HEK293 (cell line): Measurements from ENCODE around the gene SRSF1.

Experiments
- ATF2 ChIP-seq: fragments of 450-650 bp; formaldehyde crosslinking; IDR thresholded peaks from 2 replicates; pipeline ENCODE4 v1.5.1; 2016; ENCODE audit warnings: missing biosample characterization, missing genetic modification characterization, low read depth
- CTCF ChIP-seq: fragments of 450-650 bp; formaldehyde crosslinking; IDR thresholded peaks from 2 replicates; pipeline ENCODE4 v1.5.1; 2016; ENCODE audit warnings: missing biosample characterization, missing genetic modification characterization
- HOXD13 ChIP-seq: sonication (generic); formaldehyde crosslinking; IDR thresholded peaks from 2 replicates; pipeline ENCODE4 v1.8.0; 2022; ENCODE audit warnings: missing genetic modification reagents, borderline replicate concordance
- REPIN1 ChIP-seq: fragments of 450-650 bp; formaldehyde crosslinking; IDR thresholded peaks from 2 replicates; pipeline ENCODE4 v1.5.1; 2017; ENCODE audit warnings: missing biosample characterization, missing genetic modification characterization, low read depth
- ZFP41 ChIP-seq: fragments of 450-650 bp; formaldehyde crosslinking; IDR thresholded peaks from 2 replicates; pipeline ENCODE4 v1.5.1; 2016; ENCODE audit warnings: missing biosample characterization, missing genetic modification characterization, borderline replicate concordance
- ZNF18 ChIP-seq: fragments of 450-650 bp; formaldehyde crosslinking; IDR thresholded peaks from 2 replicates; pipeline ENCODE4 v1.5.1; 2016; ENCODE audit warnings: missing biosample characterization, missing genetic modification characterization
- ZNF248 ChIP-seq: fragments of 450-650 bp; formaldehyde crosslinking; IDR thresholded peaks from 2 replicates; pipeline ENCODE4 v1.5.1; 2017; ENCODE audit warnings: missing biosample characterization, missing genetic modification characterization
- ZNF555 ChIP-seq: fragments of 450-650 bp; formaldehyde crosslinking; conservative IDR thresholded peaks from 2 replicates; pipeline ENCODE4 v1.5.1; 2017; ENCODE audit warnings: missing biosample characterization, mild to moderate bottlenecking, missing genetic modification characterization, inconsistent platforms
- ZNF626 ChIP-seq: fragments of 450-650 bp; sonication (Bioruptor Pico); formaldehyde crosslinking; IDR thresholded peaks from 2 replicates; pipeline ENCODE4 v1.5.1; 2018; ENCODE audit warnings: missing biosample characterization, missing genetic modification characterization, inconsistent platforms
- ZNF660 ChIP-seq: fragments of 450-650 bp; IDR thresholded peaks from 2 replicates; pipeline ENCODE4 v1.5.1; 2018; ENCODE audit warnings: missing biosample characterization, mild to moderate bottlenecking, missing genetic modification characterization
- ZNF747 ChIP-seq: fragments of 450-650 bp; formaldehyde crosslinking; IDR thresholded peaks from 2 replicates; pipeline ENCODE4 v1.5.1; 2016; ENCODE audit warnings: missing biosample characterization, missing genetic modification characterization

GRCh38 chr17:57994436-57994835 is 12.6 kb downstream of the SRSF1 start:
- TF ChIP-seq CTCF (tag by site-specific recombination): no peak
- no peak for TF ChIP-seq HOXD13
- no peak for TF ChIP-seq ZNF18 (tag by site-specific recombination)
- no peak for TF ChIP-seq ZNF660 (tag by site-specific recombination)
- no peak for TF ChIP-seq ZNF248 (tag by site-specific recombination)
- TF ChIP-seq ZFP41 (tag by site-specific recombination): no peak
- no peak for TF ChIP-seq ATF2
- TF ChIP-seq ZNF747 (tag by site-specific recombination): no peak
- TF ChIP-seq ZNF555 (tag by site-specific recombination): no peak
- no peak for TF ChIP-seq REPIN1
- no peak for TF ChIP-seq ZNF626 (tag by site-specific recombination)
